Sigmoid colon (tissue), 7 donors: ENCODE results near the gene ACP7. TPM values are rescaled to one million over a fixed set of nuclear protein-coding genes. Genes with fewer than 3 reads are reported as not detected.
A peak's percentile ranks its signal among the peaks of the same experiment; 100 is the strongest.

Experiments used
- DNase-seq: peaks from one replicate; pipeline ENCODE4 v3.0.0-alpha.2; 2019
- H3K27ac ChIP-seq, 4 donors: fragments of 200-600 bp; sonication (generic); one replicate each; pipeline ENCODE4 v1.5.1; 2016 to 2019; ENCODE audit warnings: mild to moderate bottlenecking in 1 of 4
- H3K27me3 ChIP-seq, 3 donors: fragments of 200-600 bp; sonication (generic); one replicate each; pipeline ENCODE4 v1.5.1; 2019; ENCODE audit warnings: mild to moderate bottlenecking in 1 of 3
- H3K36me3 ChIP-seq, 4 donors: fragments of 200-600 bp; sonication (generic); one replicate each; pipeline ENCODE4 v1.5.1; 2016 to 2019
- H3K4me1 ChIP-seq, 4 donors: fragments of 200-600 bp; sonication (generic); one replicate each; pipeline ENCODE4 v1.5.1; 2017 to 2019
- H3K4me3 ChIP-seq, 4 donors: fragments of 200-600 bp; sonication (generic); one replicate each; pipeline ENCODE4 v1.5.1; 2017 to 2019; ENCODE audit warnings: mild to moderate bottlenecking in 2 of 4, moderate library complexity in 1 of 4
- H3K9me3 ChIP-seq, 4 donors: fragments of 200-600 bp in 3 of 4; sonication (generic) in 3 of 4; one replicate each; pipeline versions ENCODE4 v1.5.1 to v1.6.1; 2013 to 2019
- CTCF ChIP-seq, 4 experiments: fragments of 450-650 bp in 3 of 4; fragments of 200-600 bp in 1 of 4; IDR thresholded peaks; one replicate each; pipeline ENCODE4 v1.5.1; 2016 to 2019; ENCODE audit warnings: antibody characterized with exemption in 4 of 4, mild to moderate bottlenecking in 3 of 4, moderate library complexity in 2 of 4
- EP300 ChIP-seq, 4 donors: sonication (generic); formaldehyde crosslinking; IDR thresholded peaks; one replicate each; pipeline ENCODE4 v1.6.1; 2017; ENCODE audit warnings: antibody characterized with exemption in 4 of 4
- POLR2A ChIP-seq, 2 donors: fragments of 450-650 bp; IDR thresholded peaks; one replicate each; pipeline ENCODE4 v1.6.1; 2016; ENCODE audit warnings: antibody characterized with exemption in 2 of 2, mild to moderate bottlenecking in 2 of 2, moderate library complexity in 2 of 2
- POLR2AphosphoS5 ChIP-seq, 4 donors: sonication (generic); formaldehyde crosslinking; IDR thresholded peaks; one replicate each; pipeline ENCODE4 v1.6.1; 2017; ENCODE audit warnings: antibody characterized with exemption in 4 of 4
- WGBS, 2 donors: extraction: QIAGEN DNeasy Blood & Tissue Kit; methylation state at CpG; one replicate each; pipeline ENCODE4 v1.1.7; 2013; 5-methylcytosine and 5-hydroxymethylcytosine counted together
- intact Hi-C: fragments of 100-400 bp; cut with DNase I; formaldehyde crosslinking; loops from one replicate; pipeline ENCODE4 v1.15.1; 2023
- polyA plus RNA-seq, 3 donors: library from polyadenylated mRNA; stranded (reverse); fragments of 200-250 nt; gene quantifications; one replicate each; pipeline ENCODE4 v1.2.3, GENCODE V29; 2013
- total RNA-seq, 4 donors: library from RNA; depleted of rRNA; stranded (reverse); fragments of >200 nt; gene quantifications; one replicate each; pipeline ENCODE4 v1.1.0, GENCODE V29; 2016
- donor health status: healthy with polysubstance abuse.
- donor health status: Bipolar disorder and iron deficiency.
- donor health status: healthy.

ACP7 gene
- total and polyA plus RNA-seq, 7 donors, result not detected

DNA sequence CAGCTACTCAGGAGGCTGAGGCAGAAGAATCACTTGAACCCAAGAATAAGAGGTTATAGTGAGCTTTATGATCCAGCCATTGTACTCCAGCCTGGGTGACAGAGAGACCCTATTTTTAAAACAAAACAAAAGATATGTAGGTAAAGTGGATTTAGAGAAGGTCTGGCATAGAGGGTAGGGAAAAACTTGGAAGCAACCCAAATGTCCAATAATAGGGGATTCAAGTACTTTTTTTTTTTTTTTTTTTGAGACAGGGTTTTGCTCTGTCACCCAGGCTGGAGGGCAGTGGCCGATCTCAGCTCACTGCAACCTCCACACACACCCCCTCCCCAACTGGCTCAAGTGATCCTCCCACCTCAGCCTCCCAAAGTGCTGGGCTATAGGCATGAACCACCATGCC, 35.7 kb downstream of the ACP7 start:
- H3K27me3 ChIP-seq, result peaks cover 0 to 8% (median 0%) of the 10 kb centered on the region in 3 donors
- 79 to 95% methylated on average over 1 of the region's 1 CpG for WGBS, 2 donors
- H3K4me1 ChIP-seq, result peaks cover 0 to 6% (median 2%) of the 10 kb centered on the region in 4 donors
- no peak overlapping the region for H3K4me3 ChIP-seq
- no peaks in the 10 kb centered on the region for H3K9me3 ChIP-seq
- H3K36me3 ChIP-seq, result no peaks in the 10 kb centered on the region
- TF ChIP-seq EP300 (IDR thresholded peaks at IDR 0.05) (no peak), POLR2AphosphoS5 (IDR thresholded peaks at IDR 0.05) (no peak), CTCF (IDR thresholded peaks at IDR 0.05) (no peak), POLR2A (IDR thresholded peaks at IDR 0.05) (no peak)
- intact Hi-C loops, result loop anchor here (10.0 kb wide), 2 partner anchors 315 to 785 kb away; partner anchors contain the start of genes CATSPERG and RPS16
- DNase-seq, result no peak
- no peak overlapping the region for H3K27ac ChIP-seq

DNA sequence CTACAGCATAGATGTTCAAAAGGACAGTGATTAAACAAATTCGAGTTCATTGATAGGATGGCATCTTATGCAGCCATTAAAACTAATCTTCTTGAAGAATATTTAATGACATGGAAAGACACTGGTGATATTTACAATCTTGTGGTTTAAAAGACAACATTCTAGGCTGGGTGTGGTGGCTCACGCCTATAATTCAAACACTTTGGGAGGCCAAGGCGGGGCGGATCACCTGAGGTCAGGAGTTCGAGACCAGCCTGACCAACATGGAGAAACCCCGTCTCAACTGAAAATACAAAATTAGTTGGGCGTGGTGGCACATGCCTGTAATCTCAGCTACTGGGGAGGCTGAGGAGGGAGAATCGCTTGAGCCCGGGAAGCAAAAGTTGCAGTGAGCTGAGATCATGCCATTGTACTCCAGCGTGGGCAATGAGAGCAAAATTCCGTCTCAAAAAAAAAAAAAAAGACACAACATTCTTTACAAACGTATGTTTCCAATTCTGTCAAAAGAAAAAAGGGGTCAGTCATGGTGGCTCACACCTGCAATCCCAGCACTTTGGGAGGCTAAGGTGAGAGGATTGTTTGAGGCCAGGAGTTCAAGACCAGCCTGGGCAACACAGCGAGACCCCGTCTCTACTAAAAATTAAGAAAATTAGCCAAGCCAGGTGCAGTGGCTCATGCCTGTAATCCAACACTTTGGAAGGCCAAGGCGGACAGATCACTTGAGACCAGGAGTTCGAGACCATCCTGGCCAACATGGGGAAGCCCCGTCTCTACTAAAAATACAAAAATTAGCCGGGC, 39.0 kb downstream of the ACP7 start:
- H3K9me3 ChIP-seq, result no peaks in the 10 kb centered on the region
- DNase-seq, result no peak
- intact Hi-C loops, result loop anchor here (1.0 to 10.0 kb wide), 4 partner anchors 64 to 788 kb away; partner anchors contain the start of genes CATSPERG and RPS16
- H3K27ac ChIP-seq, result no peak overlapping the region
- WGBS, 2 donors, result 46 to 83% methylated on average over 18 of the region's 18 CpGs
- H3K36me3 ChIP-seq, result no peaks in the 10 kb centered on the region
- H3K4me3 ChIP-seq, result no peak overlapping the region
- H3K4me1 ChIP-seq, result peaks cover 0 to 34% (median 26%) of the 10 kb centered on the region in 4 donors
- peaks cover 0 to 8% (median 0%) of the 10 kb centered on the region in 3 donors for H3K27me3 ChIP-seq
- TF ChIP-seq CTCF (IDR thresholded peaks at IDR 0.05) (no peak), POLR2A (IDR thresholded peaks at IDR 0.05) (no peak), POLR2AphosphoS5 (IDR thresholded peaks at IDR 0.05) (no peak), EP300 (IDR thresholded peaks at IDR 0.05) (no peak)

DNA sequence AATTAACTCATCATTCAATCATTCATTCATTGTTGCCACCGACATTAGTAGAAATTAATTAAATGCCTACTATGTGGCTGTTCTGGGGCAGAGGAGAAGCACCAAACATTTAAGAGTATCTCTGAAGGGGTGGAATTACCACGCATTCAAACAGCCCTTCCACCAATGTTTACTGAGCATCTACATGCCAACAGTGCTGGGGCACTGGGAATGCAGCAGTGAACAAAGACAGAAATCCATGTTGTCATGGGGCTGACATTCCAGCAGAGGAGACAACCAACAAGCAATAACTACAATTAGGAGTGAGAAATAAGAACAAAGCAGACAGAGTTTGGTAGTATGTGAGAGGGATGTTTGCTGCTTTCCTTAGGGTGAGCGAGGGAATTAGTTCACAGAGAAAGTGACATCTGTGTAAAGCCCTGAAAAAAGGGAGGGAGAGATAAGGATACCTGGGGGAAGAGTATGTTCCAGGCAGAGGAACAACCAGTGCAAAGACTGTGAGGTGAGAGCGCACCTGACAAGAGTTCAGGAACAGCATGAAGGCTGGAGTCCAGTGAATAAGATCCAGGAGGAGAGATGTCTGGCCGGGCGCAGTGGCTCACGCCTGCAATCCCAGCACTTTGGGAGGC, 40.1 kb downstream of the ACP7 start:
- Histone ChIP-seq H3K4me3 (no peak overlapping the region), H3K27me3 (peaks cover 0 to 7% (median 0%) of the 10 kb centered on the region in 3 donors), H3K27ac (no peak overlapping the region), H3K36me3 (no peaks in the 10 kb centered on the region), H3K4me1 (peaks cover 0 to 44% (median 37%) of the 10 kb centered on the region in 4 donors), H3K9me3 (no peaks in the 10 kb centered on the region)
- intact Hi-C loops, result loop anchor here (2.0 to 10.0 kb wide), 3 partner anchors 21 to 789 kb away; partner anchors contain the start of genes CATSPERG and RPS16
- TF ChIP-seq CTCF (IDR thresholded peaks at IDR 0.05) (no peak), EP300 (IDR thresholded peaks at IDR 0.05) (no peak)
- WGBS, 2 donors, result 73 to 82% methylated on average over 7 of the region's 7 CpGs
- no peak for DNase-seq

GRCh38 chr19:39125199-39125553, 41.0 kb downstream of the ACP7 start:
- no peak for DNase-seq
- H3K27me3 ChIP-seq, result peaks cover 0 to 4% (median 0%) of the 10 kb centered on the region in 3 donors
- peak overlapping the region; percentile 75 to 99 (median 96) for H3K4me3 ChIP-seq
- H3K36me3 ChIP-seq, result no peaks in the 10 kb centered on the region
- intact Hi-C loops, result loop anchor here (2.0 to 10.0 kb wide), 4 partner anchors 20 to 790 kb away; partner anchors contain the start of genes CATSPERG, EID2B and RPS16
- no peaks in the 10 kb centered on the region for H3K9me3 ChIP-seq
- 33 to 39% methylated on average over 7 of the region's 7 CpGs for WGBS, 2 donors
- H3K27ac ChIP-seq, result peak overlapping the region; percentile 81 to 90 (median 87)
- peaks cover 0 to 51% (median 46%) of the 10 kb centered on the region in 4 donors for H3K4me1 ChIP-seq
- no peak for TF ChIP-seq EP300 (IDR thresholded peaks at IDR 0.05)
- TF ChIP-seq POLR2A (IDR thresholded peaks at IDR 0.05), result no peak
- no peak for TF ChIP-seq POLR2AphosphoS5 (IDR thresholded peaks at IDR 0.05)
- TF ChIP-seq CTCF (IDR thresholded peaks at IDR 0.05), result no peak
